Activated CD8-positive, alpha-beta memory T cell treated with anti-CD3 and anti-CD28 coated beads, Interleukin-2, amount 10 ng/mL, durations not matched to agents 7 days and 5 days (primary cell): ENCODE results near the gene DBN1. TPM values are rescaled to one million over a fixed set of nuclear protein-coding genes. Genes with fewer than 3 reads are reported as not detected.

Source experiments
- ATAC-seq: fragments of 150-1000 bp; cut with Tn5 transposase; one replicate; pipeline ENCODE4 v1.10.0; 2021; ENCODE audit warnings: moderate library complexity
- CTCF ChIA-PET: fragments of 350-600 bp; sonication (Branson Sonifier 250); formaldehyde crosslinking; loops from one replicate; lab custom pipeline; 2021; ENCODE audit warnings: antibody characterized with exemption; lab: Charles Lee
- DNase-seq: peaks from one replicate; pipeline ENCODE4 v3.0.0-alpha.2; 2020
- H3K27ac Mint-ChIP-seq: one replicate; pipeline ENCODE4 v1.8.0; 2021; ENCODE audit warnings: mild to moderate bottlenecking, mixed read lengths
- H3K27me3 Mint-ChIP-seq: one replicate; pipeline ENCODE4 v1.8.0; 2021; ENCODE audit warnings: mixed read lengths
- H3K36me3 Mint-ChIP-seq: one replicate; pipeline ENCODE4 v1.8.0; 2021; ENCODE audit warnings: mild to moderate bottlenecking, mixed read lengths
- H3K4me1 Mint-ChIP-seq: one replicate; pipeline ENCODE4 v1.8.0; 2021; ENCODE audit warnings: mixed read lengths
- H3K4me3 Mint-ChIP-seq: one replicate; pipeline ENCODE4 v1.8.0; 2021; ENCODE audit warnings: mild to moderate bottlenecking, moderate library complexity, mixed read lengths
- H3K9me3 Mint-ChIP-seq: one replicate; pipeline ENCODE4 v1.8.0; 2022; ENCODE audit warnings: low read depth, mixed read lengths
- total RNA-seq, 2 experiments: library from RNA; stranded (reverse); gene quantifications; one replicate each; pipeline ENCODE4 v1.2.3, GENCODE V29; 2021

The DBN1 gene
- total RNA-seq, 2 experiments from 2014 or later, result 81.5 to 128 TPM

DNA sequence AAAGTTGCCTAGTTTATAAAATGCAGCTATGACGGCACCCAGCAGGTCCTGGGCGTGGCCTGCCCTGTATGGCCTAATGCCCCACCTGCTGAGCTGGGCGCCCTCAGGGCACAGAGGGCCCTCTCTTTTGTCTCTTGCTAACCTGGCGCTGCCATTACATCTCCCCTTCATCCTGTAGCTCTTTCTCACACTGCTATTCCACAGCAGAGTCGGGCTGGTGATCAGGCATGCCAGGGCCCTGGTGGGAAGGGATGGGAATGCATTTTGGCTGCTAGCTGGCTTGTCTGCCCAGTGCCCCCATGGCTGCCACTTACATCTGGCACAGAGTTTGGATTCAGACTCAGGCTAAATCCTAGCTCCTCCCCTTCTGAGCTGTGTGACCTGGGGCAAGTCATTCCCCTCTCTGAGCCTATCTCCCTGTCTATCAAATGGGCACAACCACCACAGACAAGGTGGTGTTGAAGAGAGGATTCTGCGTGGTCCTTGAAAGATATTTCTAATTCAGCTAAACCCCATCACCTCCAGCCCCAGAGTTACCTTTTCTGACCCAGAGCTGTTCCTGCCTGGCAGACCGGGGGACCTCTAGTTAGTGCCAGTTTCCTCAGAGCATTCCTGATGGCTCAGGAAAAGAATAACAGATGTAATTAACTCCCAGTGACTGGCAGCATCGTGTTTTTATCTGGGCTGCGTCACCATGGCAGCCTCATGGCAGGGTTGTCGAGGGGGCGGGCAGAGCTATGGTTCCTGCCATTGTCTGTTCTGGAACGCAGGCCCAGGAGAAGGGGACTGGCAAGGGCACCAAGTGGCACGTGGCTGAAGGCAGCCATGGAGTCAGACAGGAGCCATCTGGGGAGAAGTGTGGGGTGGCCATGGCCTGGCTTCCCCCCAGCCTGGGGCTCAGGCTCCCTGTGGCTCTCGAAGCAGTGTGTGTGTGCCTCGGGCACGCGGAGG, 20.5 kb downstream of the DBN1 start:
- H3K4me3 Mint-ChIP-seq, result no peak overlapping the region

GRCh38 chr5:177450667-177451424, 22.6 kb downstream of the DBN1 start:
- Mint-ChIP-seq H3K4me1 (peaks cover 25% of the 10 kb centered on the region), H3K27ac (no peak overlapping the region), H3K9me3 (no peaks in the 10 kb centered on the region), H3K36me3 (no peaks in the 10 kb centered on the region), H3K27me3 (peaks cover 15% of the 10 kb centered on the region), H3K4me3 (no peak overlapping the region)
- no peak for ATAC-seq
- CTCF ChIA-PET, result interaction anchor here (1.4 to 25.5 kb wide), 6 partner anchors 21 to 141 kb away, joined by 7 to 717 read pairs (median 50); partner anchors contain the start of genes F12, GRK6 and PFN3
- no peak for DNase-seq

More for the DNA sequence above, 20.5 kb downstream of the DBN1 start:
- CTCF ChIA-PET, result interaction anchor here (1.2 to 25.5 kb wide), 18 partner anchors 9 to 339 kb away, joined by 3 to 717 read pairs (median 15); partner anchors contain the start of genes F12, GRK6, LMAN2 and MXD3
- peaks cover 1% of the 10 kb centered on the region for H3K36me3 Mint-ChIP-seq
- H3K27ac Mint-ChIP-seq, result no peak overlapping the region
- DNase-seq (no peak), ATAC-seq (no peak)
- no peaks in the 10 kb centered on the region for H3K9me3 Mint-ChIP-seq
- peaks cover 24% of the 10 kb centered on the region for H3K4me1 Mint-ChIP-seq
- peaks cover 12% of the 10 kb centered on the region for H3K27me3 Mint-ChIP-seq

GRCh38 chr5:177449140-177450061, 24.0 kb downstream of the DBN1 start:
- Mint-ChIP-seq H3K27ac (no peak overlapping the region), H3K4me1 (peaks cover 39% of the 10 kb centered on the region), H3K9me3 (no peaks in the 10 kb centered on the region), H3K36me3 (no peaks in the 10 kb centered on the region), H3K4me3 (no peak overlapping the region), H3K27me3 (peaks cover 15% of the 10 kb centered on the region)
- ATAC-seq (no peak), DNase-seq (no peak)
- CTCF ChIA-PET, result interaction anchor here (0.7 to 25.5 kb wide), 10 partner anchors 8 to 91 kb away, joined by 3 to 717 read pairs (median 7); partner anchors contain the start of genes F12, GRK6 and PFN3

DNA sequence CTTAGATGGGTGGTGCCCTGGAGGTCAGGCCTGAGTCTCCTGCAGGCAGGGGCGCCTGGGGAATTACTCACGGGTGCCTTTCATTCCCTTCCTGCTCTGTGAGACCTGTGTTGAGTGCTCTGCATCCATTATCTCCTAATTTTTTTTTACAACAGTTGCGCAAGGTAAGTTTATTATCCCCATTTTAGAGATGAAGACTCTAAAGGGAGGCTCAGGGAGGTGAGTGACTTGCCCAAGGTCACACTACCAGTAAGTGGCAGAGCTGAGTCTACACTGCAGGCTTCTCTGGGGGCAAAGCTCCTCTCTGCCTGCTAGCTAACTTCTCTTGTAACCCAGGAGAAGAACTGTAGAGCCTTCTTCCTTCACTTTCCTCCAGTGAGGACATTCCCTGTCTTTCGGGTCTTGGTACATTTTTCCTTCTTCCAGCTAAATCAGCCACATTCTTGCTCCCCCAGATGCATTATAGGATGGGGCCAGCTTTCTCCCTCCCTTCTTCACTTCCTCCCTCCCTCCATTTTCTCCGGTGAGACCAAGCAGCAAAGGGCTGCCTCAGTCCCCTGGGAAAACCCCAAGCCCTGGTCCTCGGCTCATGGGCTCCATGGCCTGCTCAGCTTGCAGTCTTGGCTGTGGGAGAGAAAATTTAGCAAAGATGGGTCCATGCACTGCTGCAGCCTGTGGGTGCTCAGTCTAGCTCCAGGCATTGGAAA, 25.0 kb downstream of the DBN1 start:
- H3K4me1 Mint-ChIP-seq, result peaks cover 39% of the 10 kb centered on the region
- no peaks in the 10 kb centered on the region for H3K36me3 Mint-ChIP-seq
- no peaks in the 10 kb centered on the region for H3K9me3 Mint-ChIP-seq
- no peak for ATAC-seq
- H3K27ac Mint-ChIP-seq, result no peak overlapping the region
- no peak for DNase-seq
- H3K27me3 Mint-ChIP-seq, result peaks cover 14% of the 10 kb centered on the region
- peak overlapping the region; percentile 29 for H3K4me3 Mint-ChIP-seq
- CTCF ChIA-PET, result interaction anchor here (0.9 to 25.5 kb wide), 11 partner anchors 7 to 138 kb away, joined by 3 to 717 read pairs (median 6); partner anchors contain the start of genes F12, GRK6 and PFN3

GRCh38 chr5:177447611-177448243, 25.7 kb downstream of the DBN1 start:
- CTCF ChIA-PET, result interaction anchor here (0.9 to 25.5 kb wide), 10 partner anchors 8 to 138 kb away, joined by 3 to 717 read pairs (median 5); partner anchors contain the start of genes F12, GRK6 and PFN3
- H3K36me3 Mint-ChIP-seq, result no peaks in the 10 kb centered on the region
- peaks cover 10% of the 10 kb centered on the region for H3K27me3 Mint-ChIP-seq
- H3K4me3 Mint-ChIP-seq, result peak overlapping the region; percentile 28
- H3K4me1 Mint-ChIP-seq, result peaks cover 39% of the 10 kb centered on the region
- DNase-seq (no peak), ATAC-seq (no peak)
- H3K9me3 Mint-ChIP-seq, result no peaks in the 10 kb centered on the region
- H3K27ac Mint-ChIP-seq, result no peak overlapping the region

DNA sequence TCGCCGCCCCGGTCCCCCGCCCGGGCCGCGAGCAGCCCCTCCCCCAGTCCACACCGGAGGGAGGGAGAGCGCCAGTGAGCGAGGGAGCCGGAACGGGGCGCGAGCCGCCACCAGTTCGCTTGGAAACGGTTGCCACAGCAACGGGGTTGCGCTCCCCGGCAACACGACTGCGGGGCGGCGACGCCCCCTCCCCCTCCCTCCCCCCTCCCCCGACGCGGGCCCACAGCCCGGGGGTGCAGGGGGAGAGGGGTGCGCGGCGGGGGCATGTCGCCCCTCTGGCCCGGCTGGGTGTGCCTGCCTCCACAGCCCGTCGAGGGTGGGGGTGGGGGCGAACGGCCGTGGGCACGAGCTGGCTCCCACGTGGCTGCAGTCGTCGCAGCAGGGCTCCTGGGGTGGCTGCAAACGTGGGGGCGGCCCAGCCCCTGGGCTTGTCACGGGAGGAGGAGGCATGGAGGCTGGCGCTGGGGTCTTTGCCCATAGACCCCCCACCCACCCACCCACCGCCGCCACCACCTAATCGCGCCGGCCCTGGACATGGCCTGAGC, 26.3 kb downstream of the DBN1 start:
- H3K4me1 Mint-ChIP-seq, result peaks cover 39% of the 10 kb centered on the region
- CTCF ChIA-PET, result interaction anchor here (1.0 to 25.5 kb wide), 11 partner anchors 7 to 137 kb away, joined by 3 to 717 read pairs (median 6); partner anchors contain the start of genes F12, GRK6 and PFN3
- H3K9me3 Mint-ChIP-seq, result no peaks in the 10 kb centered on the region
- peak; percentile 78 for DNase-seq
- ATAC-seq, result peak; percentile 41
- H3K36me3 Mint-ChIP-seq, result peaks cover 2% of the 10 kb centered on the region
- no peak overlapping the region for H3K27ac Mint-ChIP-seq
- peak overlapping the region; percentile 26 for H3K4me3 Mint-ChIP-seq
- H3K27me3 Mint-ChIP-seq, result peaks cover 10% of the 10 kb centered on the region

DNA sequence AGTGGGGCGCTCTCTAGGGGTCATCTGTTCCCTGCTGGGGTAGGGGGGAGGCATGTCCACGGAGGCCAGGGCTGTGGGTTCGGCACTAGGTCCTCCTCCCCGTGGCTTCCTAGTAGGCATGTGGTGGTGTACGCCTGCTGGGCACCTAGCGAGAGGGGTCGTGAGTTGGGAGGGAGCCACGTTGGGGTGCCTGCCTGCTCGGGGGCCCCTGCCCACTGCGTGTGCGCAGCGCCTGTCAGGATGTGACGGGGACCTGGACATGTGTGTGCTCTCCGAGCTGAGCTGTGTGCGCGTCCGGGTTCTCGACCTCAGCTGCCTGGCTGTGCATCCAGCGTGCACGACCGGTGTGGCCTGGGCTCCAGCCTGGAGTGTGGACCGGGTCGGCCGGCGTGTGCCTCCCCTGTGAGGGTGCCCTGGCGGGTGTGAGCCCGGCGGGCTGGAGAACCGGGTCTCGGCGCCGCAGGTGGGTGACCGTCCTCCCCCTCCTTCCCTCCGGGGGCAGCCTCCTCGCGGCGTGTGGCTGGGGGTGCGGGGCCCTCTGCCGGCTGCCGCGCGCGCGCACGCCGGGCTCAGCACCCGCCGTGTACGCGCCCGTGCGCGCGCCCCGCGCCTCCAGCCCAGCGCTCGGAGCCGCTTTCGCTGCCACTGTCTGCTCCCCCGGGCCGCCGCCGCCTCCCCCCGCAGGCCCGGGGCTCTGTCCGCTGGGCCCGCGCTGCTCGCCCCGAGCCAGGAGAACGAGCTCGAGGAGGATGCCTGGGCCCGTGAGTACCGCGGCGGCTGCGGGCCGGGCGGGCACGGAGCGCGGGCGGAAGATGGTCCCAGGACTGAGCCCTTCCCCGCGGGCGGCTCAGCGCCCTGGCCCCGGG, 27.0 kb downstream of the DBN1 start, which contains the start of gene PRR7:
TSS of gene PRR7 (plus strand) at position 615 of the 866 bp plus-strand sequence. CDS start 8,254 bp downstream, outside the sequence.
- DNase-seq (peak; percentile 79), ATAC-seq (peak; percentile 74)
- peaks cover 39% of the 10 kb centered on the region for H3K4me1 Mint-ChIP-seq
- peaks cover 10% of the 10 kb centered on the region for H3K27me3 Mint-ChIP-seq
- peak within 1 kb of the TSS; percentile 60 for H3K4me3 Mint-ChIP-seq
- CTCF ChIA-PET, result interaction anchor here (0.9 to 25.5 kb wide), 15 partner anchors 8 to 137 kb away, joined by 3 to 717 read pairs (median 4); partner anchors contain the start of genes F12, GRK6, LMAN2 and PFN3
- peaks cover 2% of the 10 kb centered on the region for H3K36me3 Mint-ChIP-seq
- peak within 1 kb of the TSS; percentile 76 for H3K27ac Mint-ChIP-seq
- no peaks in the 10 kb centered on the region for H3K9me3 Mint-ChIP-seq

DNA sequence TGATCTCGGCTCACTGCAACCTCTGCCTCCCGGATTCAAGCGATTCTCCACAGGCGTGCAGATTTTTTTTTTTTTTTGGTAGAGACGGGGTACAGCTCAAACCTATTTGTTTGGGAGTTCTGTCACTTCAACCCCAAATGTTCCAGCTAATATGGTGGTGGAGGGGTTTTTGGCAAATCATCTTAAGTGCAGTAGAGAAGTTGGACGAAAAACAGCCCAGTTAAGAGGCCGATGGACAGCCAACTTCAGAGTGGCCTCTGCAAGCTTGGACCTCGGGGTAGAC, 27.6 kb downstream of the DBN1 start:
- DNase-seq (no peak), ATAC-seq (no peak)
- Mint-ChIP-seq H3K4me1 (peaks cover 39% of the 10 kb centered on the region), H3K27me3 (peaks cover 10% of the 10 kb centered on the region), H3K4me3 (peak overlapping the region; percentile 60), H3K9me3 (no peaks in the 10 kb centered on the region), H3K36me3 (peaks cover 2% of the 10 kb centered on the region), H3K27ac (peak overlapping the region; percentile 76)
- CTCF ChIA-PET, result interaction anchor here (0.9 to 25.5 kb wide), 13 partner anchors 8 to 136 kb away, joined by 3 to 717 read pairs (median 4); partner anchors contain the start of genes F12, GRK6, LMAN2 and PFN3

DNA sequence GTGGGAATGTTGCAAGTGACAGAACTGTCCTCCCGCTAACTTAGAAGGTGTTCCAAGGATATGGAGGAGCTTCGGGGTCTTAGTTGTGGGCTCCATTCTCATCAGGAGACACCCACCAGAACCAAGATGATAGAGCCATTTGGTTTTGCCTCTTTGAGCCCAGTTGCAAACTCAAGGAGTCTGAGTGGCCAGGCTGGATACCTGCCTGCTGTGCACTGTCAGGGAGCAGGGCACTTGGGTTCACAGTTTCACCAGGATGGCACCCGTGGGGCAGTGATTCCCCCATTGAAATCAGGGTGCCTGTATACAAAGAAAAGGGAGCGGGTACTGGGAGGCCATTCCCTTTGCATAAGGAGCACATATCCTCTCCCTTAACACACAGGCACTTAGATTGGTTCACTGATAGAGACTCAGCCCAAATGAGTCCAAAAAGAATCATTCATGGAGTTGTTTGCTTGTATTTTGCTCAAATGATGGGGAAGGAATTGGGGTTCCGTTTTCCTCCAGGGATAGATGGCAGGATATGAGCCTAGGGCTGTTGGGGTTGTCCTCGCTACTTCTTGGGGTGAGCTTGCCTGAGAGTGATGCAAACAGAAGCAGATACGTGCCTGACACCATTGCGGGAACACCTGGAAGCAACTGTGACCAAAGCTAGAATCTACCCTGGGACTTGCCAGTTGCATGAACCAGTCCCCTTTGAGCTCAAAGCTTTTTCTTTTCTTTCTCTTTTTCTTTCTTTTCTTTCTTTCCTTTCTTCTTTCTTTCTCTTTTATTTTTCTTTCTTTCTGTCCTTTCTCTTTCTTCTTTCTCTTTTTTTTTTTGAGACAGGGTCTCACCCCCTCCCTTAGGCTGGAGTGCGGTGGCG, 28.1 kb downstream of the DBN1 start:
- DNase-seq (no peak), ATAC-seq (no peak)
- Mint-ChIP-seq H3K27me3 (peaks cover 10% of the 10 kb centered on the region), H3K27ac (peak overlapping the region; percentile 76), H3K4me1 (peaks cover 39% of the 10 kb centered on the region), H3K36me3 (peaks cover 2% of the 10 kb centered on the region), H3K9me3 (no peaks in the 10 kb centered on the region), H3K4me3 (peak overlapping the region; percentile 60)
- CTCF ChIA-PET, result interaction anchor here (0.9 to 25.5 kb wide), 11 partner anchors 9 to 136 kb away, joined by 3 to 717 read pairs (median 4); partner anchors contain the start of genes F12, GRK6, LMAN2 and PFN3
